T-cell (primary cell): ENCODE data around the gene SFMBT2. TPM values are rescaled to one million over a fixed set of nuclear protein-coding genes. Genes with fewer than 3 reads are reported as not detected.
A peak's percentile ranks its signal among the peaks of the same experiment; 100 is the strongest.

Experiments used
- ATAC-seq, 4 experiments: fragments of 200-7000 bp in 3 of 4; fragments of 150-1000 bp in 1 of 4; cut with Tn5 transposase; replicated peaks in 1 of 4; 1 replicate in 3 of 4; 2 replicates in 1 of 4; pipeline ENCODE4 v1.10.0; 2021; ENCODE audit warnings: moderate library complexity in 3 of 4, mild to moderate bottlenecking in 2 of 4, moderate number of reproducible peaks in 1 of 4
- CTCF ChIA-PET, 2 donors: fragments of 300-600 bp; sonication (Branson Sonifier 250); formaldehyde crosslinking; loops; one replicate each; lab custom pipeline; 2022; ENCODE audit warnings: antibody characterized with exemption in 2 of 2; lab: Charles Lee
- POLR2A ChIA-PET, 2 donors: fragments of 300-600 bp; sonication (Branson Sonifier 250); formaldehyde crosslinking; loops; one replicate each; lab custom pipeline; 2022; ENCODE audit warnings: antibody characterized with exemption in 2 of 2; lab: Charles Lee
- DNase-seq, 35 experiments: peaks; one replicate each; pipeline versions ENCODE4 v3.0.0 to v3.0.0-alpha.2; 2013 to 2023
- H3K27ac ChIP-seq: one replicate; pipeline ENCODE4 v1.5.1; 2013; ENCODE audit warnings: low read length
- H3K27me3 ChIP-seq, 2 experiments: replicated peaks in 1 of 2; 1 replicate in 1 of 2; 2 replicates in 1 of 2; pipeline versions ENCODE4 v1.6.1 to v1.7.0; 2013; ENCODE audit warnings: low read length in 1 of 2, mixed read lengths in 1 of 2; ENCODE audit not compliant: control insufficient read depth in 2 of 2, insufficient read depth in 2 of 2; ENCODE audit errors: extremely low read depth in 1 of 2
- H3K36me3 ChIP-seq, 2 donors: 1 replicate in 1 of 2; 2 replicates in 1 of 2; pipeline versions ENCODE4 v1.6.1 to v1.7.0; 2013; ENCODE audit warnings: low read length in 1 of 2; ENCODE audit not compliant: control insufficient read depth in 2 of 2, insufficient read depth in 1 of 2; ENCODE audit errors: extremely low read depth in 1 of 2
- H3K4me1 ChIP-seq, 2 experiments: 1 replicate in 1 of 2; 2 replicates in 1 of 2; pipeline versions ENCODE4 v1.6.1 to v1.7.0; 2013; ENCODE audit warnings: low read length in 2 of 2, mixed read lengths in 1 of 2; ENCODE audit not compliant: insufficient read depth in 2 of 2, control insufficient read depth in 1 of 2; ENCODE audit errors: extremely low read depth in 1 of 2
- H3K4me3 ChIP-seq, 2 donors: 1 replicate in 1 of 2; 2 replicates in 1 of 2; pipeline versions ENCODE4 v1.5.1 to v1.7.0; 2013; ENCODE audit warnings: mild to moderate bottlenecking in 2 of 2, low read length in 1 of 2, moderate library complexity in 1 of 2; ENCODE audit not compliant: control insufficient read depth in 1 of 2; ENCODE audit errors: extremely low read depth in 1 of 2
- H3K9me3 ChIP-seq: 2 replicates; pipeline ENCODE4 v1.7.0; 2013
- H3K27ac Mint-ChIP-seq, 2 donors: one replicate each; pipeline ENCODE4 v1.8.0; 2020 to 2021; ENCODE audit warnings: mild to moderate bottlenecking in 2 of 2, mixed read lengths in 2 of 2
- H3K27me3 Mint-ChIP-seq, 2 donors: one replicate each; pipeline ENCODE4 v1.8.0; 2021 to 2022; ENCODE audit warnings: mixed read lengths in 2 of 2
- H3K36me3 Mint-ChIP-seq: one replicate; pipeline ENCODE4 v1.8.0; 2021; ENCODE audit warnings: mixed read lengths
- H3K4me1 Mint-ChIP-seq, 3 donors: one replicate each; pipeline ENCODE4 v1.8.0; 2020 to 2022; ENCODE audit warnings: mixed read lengths in 3 of 3, mild to moderate bottlenecking in 1 of 3
- H3K4me3 Mint-ChIP-seq, 3 donors: one replicate each; pipeline ENCODE4 v1.8.0; 2020 to 2022; ENCODE audit warnings: mild to moderate bottlenecking in 3 of 3, mixed read lengths in 3 of 3, moderate library complexity in 3 of 3
- H3K9me3 Mint-ChIP-seq, 3 donors: one replicate each; pipeline ENCODE4 v1.8.0; 2020 to 2022; ENCODE audit warnings: mixed read lengths in 3 of 3
- WGBS: methylation state at CpG from one replicate; pipeline ENCODE4 v1.1.5; 2013; ENCODE audit warnings: missing lambda C conversion rate; ENCODE audit not compliant: insufficient coverage; 5-methylcytosine and 5-hydroxymethylcytosine counted together
- total RNA-seq, 35 experiments: library from RNA in 6 of 35; stranded (reverse) in 6 of 35; fragments of 120-200 nt in 1 of 35; gene quantifications; one replicate each; pipeline versions ENCODE4 v1.2.1 to v1.2.4 and lab custom pipeline; 2013 to 2026

Gene SFMBT2
- total RNA-seq, 5 donors from 2014 or later (not counting 1 experiment from before 2014, with no cell fraction given): 32.7 to 38.3 (median 36.8) TPM

DNA sequence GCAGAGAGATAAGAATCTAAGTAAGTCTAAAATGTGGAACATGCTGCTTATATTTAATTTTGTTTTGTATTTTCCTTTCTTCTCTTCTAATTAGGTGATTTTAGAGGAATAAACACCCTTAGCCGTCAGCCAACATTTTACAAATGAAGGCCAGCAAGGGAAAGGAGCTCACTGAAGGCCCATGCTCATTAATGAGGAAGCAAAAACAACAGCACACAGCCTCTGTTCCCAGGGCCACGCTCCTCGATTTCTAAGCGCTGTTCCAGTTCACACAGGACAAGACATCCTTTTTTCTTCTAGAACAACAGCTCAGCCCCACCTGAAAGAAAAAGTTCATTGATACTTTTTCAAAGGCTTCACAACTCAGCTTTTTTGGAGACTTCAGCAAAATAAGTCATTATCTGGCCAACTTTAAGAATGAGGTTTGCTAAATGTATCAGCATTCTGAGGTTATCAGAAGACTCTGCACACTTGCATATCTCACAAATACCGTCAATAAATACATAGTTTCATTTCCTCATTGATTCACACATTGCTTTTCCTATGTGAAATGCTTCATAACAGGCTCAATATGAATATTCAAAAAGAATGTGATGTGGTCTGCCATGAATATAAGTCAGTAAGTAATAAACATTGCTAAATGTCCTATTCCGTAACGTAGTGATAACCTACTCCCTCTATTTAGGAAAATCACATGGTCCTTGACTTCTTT lies 34.8 kb upstream of the SFMBT2 start:
- H3K36me3 Mint-ChIP-seq: peaks cover 3% of the 10 kb centered on the region
- peaks cover 0 to 22% (median 13%) of the 10 kb centered on the region in 3 donors for H3K9me3 Mint-ChIP-seq
- whole genome bisulfite sequencing: 97% methylated on average over 5 of the region's 7 CpGs
- H3K4me1 Mint-ChIP-seq: peaks cover 4 to 16% (median 7%) of the 10 kb centered on the region in 3 donors
- no peak overlapping the region for H3K4me3 Mint-ChIP-seq
- H3K36me3 ChIP-seq: no peaks in the 10 kb centered on the region
- ATAC-seq (no peak), DNase-seq (no peak)
- no peaks in the 10 kb centered on the region for H3K4me1 ChIP-seq
- H3K27me3 ChIP-seq: no peaks in the 10 kb centered on the region
- H3K4me3 ChIP-seq: no peak overlapping the region
- POLR2A ChIA-PET: no interaction called here
- H3K27ac Mint-ChIP-seq: no peak overlapping the region
- CTCF ChIA-PET: no interaction called here
- peaks cover 3% of the 10 kb centered on the region for H3K9me3 ChIP-seq
- no peak overlapping the region for H3K27ac ChIP-seq
- no peaks in the 10 kb centered on the region for H3K27me3 Mint-ChIP-seq

DNA sequence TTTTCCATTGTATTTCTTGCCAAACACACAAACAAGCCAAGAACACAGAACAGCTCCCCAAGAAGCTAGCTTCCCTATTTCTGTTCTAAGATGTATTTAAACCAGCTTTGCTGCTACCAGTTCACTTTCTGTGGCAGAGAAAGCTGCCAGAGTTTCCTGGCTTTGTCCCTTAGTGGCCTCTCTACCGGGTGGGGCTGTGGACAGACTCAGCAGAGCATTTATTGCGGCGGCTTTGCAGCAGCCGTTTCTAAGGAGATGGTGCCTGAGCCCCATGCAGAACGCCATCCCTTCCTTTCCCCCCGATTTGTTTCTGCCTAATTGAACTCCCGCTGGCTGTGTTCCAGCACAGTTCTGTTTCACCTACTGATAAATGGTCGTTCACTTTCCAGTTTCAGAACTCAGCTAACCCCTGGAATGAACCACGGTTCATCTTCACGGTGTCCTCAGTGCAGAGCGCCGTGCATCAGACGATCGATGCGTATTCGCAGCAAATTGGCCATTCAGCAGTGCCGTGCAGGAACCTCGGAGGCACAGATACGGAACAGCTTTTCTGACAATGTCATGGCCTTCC lies 33.8 kb upstream of the SFMBT2 start:
- no peak for ATAC-seq
- Mint-ChIP-seq H3K27me3 (peaks cover 0 to 3% of the 10 kb centered on the region in 2 donors), H3K9me3 (peaks cover 0 to 18% (median 10%) of the 10 kb centered on the region in 3 donors), H3K4me3 (no peak overlapping the region), H3K36me3 (peaks cover 3% of the 10 kb centered on the region), H3K4me1 (peaks cover 4 to 16% (median 7%) of the 10 kb centered on the region in 3 donors), H3K27ac (no peak overlapping the region)
- DNase-seq: peak in 1 of 35 experiments; percentile 1
- Histone ChIP-seq H3K9me3 (peaks cover 3% of the 10 kb centered on the region), H3K36me3 (no peaks in the 10 kb centered on the region), H3K4me3 (no peak overlapping the region), H3K27ac (no peak overlapping the region), H3K4me1 (no peaks in the 10 kb centered on the region), H3K27me3 (no peaks in the 10 kb centered on the region)
- POLR2A ChIA-PET: no interaction called here
- CTCF ChIA-PET: no interaction called here
- 72% methylated on average over 16 of the region's 19 CpGs for WGBS

DNA sequence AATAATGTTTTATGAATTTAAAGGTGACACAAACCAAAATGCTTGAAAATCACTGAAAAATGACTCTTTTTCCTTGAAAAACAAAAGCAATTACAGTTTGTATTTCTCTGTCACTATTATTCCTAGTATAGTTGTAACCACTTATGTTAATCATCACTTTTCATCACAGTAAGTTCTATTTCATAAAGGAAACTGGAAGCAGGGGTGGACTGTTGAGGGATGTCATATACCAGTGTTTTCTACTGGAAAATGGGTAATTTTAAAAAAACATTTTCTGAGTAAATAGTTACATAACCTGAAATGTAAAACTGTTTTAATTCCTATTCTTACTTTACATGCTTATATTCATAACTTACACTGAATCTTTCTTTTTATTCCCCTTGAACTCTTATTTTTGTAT lies 32.2 kb upstream of the SFMBT2 start:
- ChIA-PET CTCF (no interaction called here), POLR2A (no interaction called here)
- Mint-ChIP-seq H3K4me3 (no peak overlapping the region), H3K9me3 (peaks cover 0 to 2% (median 0%) of the 10 kb centered on the region in 3 donors), H3K27ac (no peak overlapping the region), H3K36me3 (no peaks in the 10 kb centered on the region), H3K4me1 (peaks cover 4 to 16% (median 7%) of the 10 kb centered on the region in 3 donors), H3K27me3 (peaks cover 0 to 6% of the 10 kb centered on the region in 2 donors)
- DNase-seq (no peak), ATAC-seq (no peak)
- no peaks in the 10 kb centered on the region for H3K27me3 ChIP-seq
- no peak overlapping the region for H3K27ac ChIP-seq
- no peak overlapping the region for H3K4me3 ChIP-seq
- no peaks in the 10 kb centered on the region for H3K36me3 ChIP-seq
- H3K9me3 ChIP-seq: no peaks in the 10 kb centered on the region
- H3K4me1 ChIP-seq: no peaks in the 10 kb centered on the region

DNA sequence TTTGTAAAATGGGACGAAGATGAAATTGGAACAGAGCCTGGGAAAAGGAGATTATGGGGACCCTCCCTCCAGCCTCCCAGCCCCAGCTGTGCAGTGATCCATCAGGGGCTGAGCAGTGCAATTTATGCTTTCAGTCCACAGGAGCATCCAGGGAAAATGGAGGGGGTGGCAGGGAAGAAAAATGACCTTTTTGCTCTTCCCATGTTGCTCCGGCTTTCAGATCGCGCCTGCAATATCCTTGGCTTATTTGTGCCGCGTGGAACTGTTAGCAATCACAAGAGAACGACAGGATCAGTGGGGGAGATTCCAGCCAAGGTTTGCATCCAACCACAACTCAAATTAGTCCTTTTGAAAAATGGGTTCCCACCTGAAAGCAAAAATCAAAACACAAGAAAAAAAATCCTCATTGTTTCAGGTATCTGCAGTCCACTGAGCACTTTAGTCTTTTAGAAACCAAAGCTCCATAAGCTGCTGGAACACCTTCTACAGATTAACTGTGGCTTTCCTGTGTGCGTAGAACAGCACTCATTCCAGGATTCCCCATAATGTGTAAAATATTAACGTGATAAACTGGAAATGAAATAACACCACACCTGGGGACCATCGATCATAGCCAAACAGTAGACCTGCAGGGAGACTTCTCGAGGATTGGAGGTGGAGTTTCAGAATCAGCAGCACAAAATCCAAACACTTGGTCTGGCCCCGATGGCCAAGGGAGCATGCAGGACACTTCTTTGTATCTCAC lies 30.7 kb upstream of the SFMBT2 start:
- no peaks in the 10 kb centered on the region for H3K36me3 Mint-ChIP-seq
- DNase-seq (no peak), ATAC-seq (no peak)
- no peaks in the 10 kb centered on the region for H3K36me3 ChIP-seq
- no peaks in the 10 kb centered on the region for H3K9me3 Mint-ChIP-seq
- H3K4me1 Mint-ChIP-seq: peaks cover 10 to 24% (median 15%) of the 10 kb centered on the region in 3 donors
- H3K27ac Mint-ChIP-seq: no peak overlapping the region
- H3K4me1 ChIP-seq: peaks cover 0 to 2% of the 10 kb centered on the region in 2 experiments
- ChIA-PET POLR2A (no interaction called here), CTCF (no interaction called here)
- WGBS: 94% methylated on average over 10 of the region's 12 CpGs
- peaks cover 0 to 6% of the 10 kb centered on the region in 2 donors for H3K27me3 Mint-ChIP-seq
- no peaks in the 10 kb centered on the region for H3K9me3 ChIP-seq
- H3K4me3 ChIP-seq: no peak overlapping the region
- H3K27ac ChIP-seq: no peak overlapping the region
- H3K4me3 Mint-ChIP-seq: no peak overlapping the region
- no peaks in the 10 kb centered on the region for H3K27me3 ChIP-seq

DNA sequence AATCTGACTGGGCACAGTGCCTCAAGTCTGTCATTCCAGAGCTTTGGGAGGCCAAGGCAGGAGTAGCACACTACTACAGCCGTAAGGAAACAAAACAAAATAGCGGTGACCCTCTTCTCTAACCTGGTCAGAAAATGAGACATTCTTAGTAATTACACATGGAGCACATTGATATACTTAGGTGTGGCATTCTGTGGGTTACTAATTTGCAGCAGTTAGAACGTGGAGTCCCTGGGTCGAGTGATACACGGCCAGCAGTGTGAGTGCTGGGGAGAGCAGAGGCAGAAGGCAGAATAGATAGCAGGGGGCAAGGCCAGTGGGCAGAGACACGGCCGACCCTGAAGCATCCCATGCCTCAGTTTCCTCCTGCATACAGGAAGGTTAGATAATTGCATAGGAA lies 28.9 kb upstream of the SFMBT2 start:
- DNase-seq: no peak
- ChIA-PET CTCF (no interaction called here), POLR2A (interaction anchor here in 1 of 2 donors (0.6 kb wide), 1 partner anchor 25 kb away, joined by 3 read pairs; no protein-coding TSS in a partner anchor)
- Histone ChIP-seq H3K9me3 (no peaks in the 10 kb centered on the region), H3K4me1 (peaks cover 0 to 2% of the 10 kb centered on the region in 2 experiments), H3K27ac (no peak overlapping the region), H3K36me3 (no peaks in the 10 kb centered on the region), H3K27me3 (no peaks in the 10 kb centered on the region), H3K4me3 (no peak overlapping the region)
- Mint-ChIP-seq H3K36me3 (no peaks in the 10 kb centered on the region), H3K27me3 (peaks cover 0 to 6% of the 10 kb centered on the region in 2 donors), H3K9me3 (no peaks in the 10 kb centered on the region), H3K4me1 (peaks cover 9 to 13% (median 10%) of the 10 kb centered on the region in 3 donors), H3K27ac (no peak overlapping the region), H3K4me3 (no peak overlapping the region)
- WGBS: 88% methylated on average over 3 of the region's 7 CpGs
- ATAC-seq: no peak

DNA sequence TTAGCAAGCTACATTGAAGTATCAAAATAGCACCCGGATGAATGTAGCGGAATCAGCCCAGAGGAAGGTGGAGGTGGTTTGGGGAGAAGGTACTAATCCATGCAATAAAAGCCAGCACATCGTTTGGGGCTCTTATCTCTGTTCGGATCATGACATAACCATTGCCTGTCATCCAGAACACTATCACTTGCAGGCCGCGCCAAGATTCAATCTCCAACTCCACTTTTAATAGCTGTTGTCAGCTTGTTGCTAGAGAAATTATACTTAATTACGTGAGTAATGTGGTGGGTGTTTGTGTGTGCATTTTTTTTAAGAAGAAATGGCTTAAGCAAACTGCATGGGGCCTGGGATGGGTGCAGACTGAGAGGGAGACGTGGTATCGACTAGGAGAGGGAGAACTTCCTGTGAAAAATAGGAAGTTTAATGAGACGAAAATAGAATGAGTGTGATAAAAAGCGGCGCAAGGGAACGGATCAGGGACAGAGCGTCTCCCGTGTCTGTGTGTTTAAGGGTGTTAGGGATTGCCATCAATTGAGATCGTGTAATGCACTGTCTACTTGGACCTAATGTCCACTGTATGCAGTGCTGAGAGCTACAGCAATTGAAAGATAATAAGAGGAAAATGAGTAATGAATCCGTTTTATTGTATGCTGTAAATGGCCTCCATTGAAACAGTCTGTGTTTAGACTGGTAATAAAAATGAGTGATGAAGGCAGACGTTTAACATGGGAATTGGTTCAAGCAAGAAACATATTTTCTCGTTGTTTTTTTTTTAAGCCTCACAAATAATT lies 27.6 kb upstream of the SFMBT2 start:
- CTCF ChIA-PET: interaction anchor here in 1 of 2 donors (0.9 kb wide), 1 partner anchor 9 kb away, joined by 4 read pairs; no protein-coding TSS in a partner anchor
- POLR2A ChIA-PET: no interaction called here
- DNase-seq (no peak), ATAC-seq (no peak)
- Histone ChIP-seq H3K27ac (no peak overlapping the region), H3K4me3 (no peak overlapping the region), H3K9me3 (no peaks in the 10 kb centered on the region), H3K36me3 (no peaks in the 10 kb centered on the region), H3K4me1 (peaks cover 0 to 2% of the 10 kb centered on the region in 2 experiments), H3K27me3 (no peaks in the 10 kb centered on the region)
- peaks cover 8 to 13% (median 10%) of the 10 kb centered on the region in 3 donors for H3K4me1 Mint-ChIP-seq
- H3K9me3 Mint-ChIP-seq: no peaks in the 10 kb centered on the region
- H3K27ac Mint-ChIP-seq: no peak overlapping the region
- 82% methylated on average over 11 of the region's 19 CpGs for WGBS
- H3K4me3 Mint-ChIP-seq: no peak overlapping the region
- peaks cover 0 to 6% of the 10 kb centered on the region in 2 donors for H3K27me3 Mint-ChIP-seq
- no peaks in the 10 kb centered on the region for H3K36me3 Mint-ChIP-seq
